HCT116 (cell line): ENCODE measurements around the gene LRP1B. TPM values are rescaled to one million over a fixed set of nuclear protein-coding genes. Genes with fewer than 3 reads are reported as not detected.

Experiments used
- ATAC-seq: fragments of 200-7000 bp; cut with Tn5 transposase; 2 replicates; pipeline ENCODE4 v1.9.1; 2020; ENCODE audit warnings: mild to moderate bottlenecking, moderate library complexity
- BruUV-seq: library from RNA; stranded (reverse); fragments of 400-500 nt; replicated peaks from 2 replicates; lab custom pipeline; 2021; lab: Mats Ljungman, UMichigan
- CTCF ChIA-PET: fragments of 300-600 bp; sonication (Branson Sonifier 250); formaldehyde crosslinking; loops from one replicate; lab custom pipeline; 2021; ENCODE audit warnings: antibody characterized with exemption; lab: Charles Lee
- POLR2A ChIA-PET: fragments of 300-600, 350-600 bp; sonication (Branson Sonifier 250); formaldehyde crosslinking; loops from one replicate; lab custom pipeline; 2021; ENCODE audit warnings: antibody characterized with exemption; lab: Charles Lee
- RAD21 ChIA-PET, 2 experiments: fragments of 300-600 bp; sonication (Branson Sonifier 250); formaldehyde crosslinking; loops; one replicate each; lab custom pipeline; 2023; ENCODE audit warnings: low total read pairs in 2 of 2; ENCODE audit not compliant: uncharacterized antibody in 2 of 2, unreplicated experiment in 2 of 2, low non-redundant PET in 1 of 2; lab: Charles Lee
- DNase-seq: peaks from one replicate; pipeline ENCODE4 v3.0.0-alpha.2; 2010; ENCODE audit warnings: low read depth, low spot score
- H2AFZ ChIP-seq: fragments of 200-600 bp; shearing (Covaris generic), sonication (generic); 2 replicates; pipeline ENCODE4 v1.6.1; 2017; ENCODE audit warnings: low read depth, mixed run types, mixed read lengths, antibody characterized with exemption, low read length; ENCODE audit not compliant: poor library complexity, severe bottlenecking
- H3K27ac ChIP-seq: 2 replicates; pipeline ENCODE4 v1.5.1; 2012; ENCODE audit warnings: low read depth, low read length
- H3K27me3 ChIP-seq: fragments of 200-600 bp; sonication (generic); 2 replicates; pipeline ENCODE4 v1.6.1; 2016; ENCODE audit warnings: mixed run types, low read length, mixed read lengths; ENCODE audit not compliant: insufficient read depth
- H3K36me3 ChIP-seq, 2 experiments: fragments of 200-500 bp in 1 of 2; fragments of 200-600 bp in 1 of 2; sonication (Bioruptor generic) in 1 of 2; sonication (generic) in 1 of 2; 2 replicates each; pipeline versions ENCODE4 v1.5.1 to v1.6.1; 2014 to 2016; ENCODE audit warnings: low read length in 2 of 2, inconsistent platforms in 1 of 2, mixed read lengths in 1 of 2, mixed run types in 1 of 2; ENCODE audit not compliant: insufficient read depth in 2 of 2, control insufficient read depth in 1 of 2
- H3K4me1 ChIP-seq, 2 experiments: fragments of 200-600 bp in 1 of 2; sonication (generic) in 1 of 2; 2 replicates each; pipeline versions ENCODE4 v1.5.1 to v1.6.1; 2012 to 2017; ENCODE audit warnings: low read length in 2 of 2, inconsistent platforms in 1 of 2, mild to moderate bottlenecking in 1 of 2, mixed read lengths in 1 of 2, mixed run types in 1 of 2, moderate library complexity in 1 of 2; ENCODE audit not compliant: insufficient read depth in 2 of 2, control insufficient read depth in 1 of 2
- H3K4me2 ChIP-seq: fragments of 200-600 bp; sonication (generic); 2 replicates; pipeline ENCODE4 v1.6.1; 2017; ENCODE audit warnings: mixed run types, low read length, mixed read lengths
- H3K4me3 ChIP-seq, 2 experiments: fragments of 200-600 bp in 1 of 2; sonication (generic) in 1 of 2; replicated peaks in 1 of 2; 2 replicates each; pipeline ENCODE4 v1.5.1; 2011 to 2016; ENCODE audit warnings: low read length in 2 of 2, control low read depth in 1 of 2, low read depth in 1 of 2, mild to moderate bottlenecking in 1 of 2, mixed read lengths in 1 of 2, mixed run types in 1 of 2
- H3K79me2 ChIP-seq: fragments of 200-600 bp; sonication (generic); 2 replicates; pipeline ENCODE4 v1.6.1; 2017; ENCODE audit warnings: mild to moderate bottlenecking, mixed run types, low read length, moderate library complexity, mixed read lengths; ENCODE audit not compliant: insufficient read depth
- H3K9ac ChIP-seq: fragments of 200-600 bp; sonication (generic); 2 replicates; pipeline ENCODE4 v1.6.1; 2016; ENCODE audit warnings: low read length, mixed read lengths
- H3K9me2 ChIP-seq: fragments of 200-600 bp; sonication (generic), shearing (Covaris generic); 2 replicates; pipeline ENCODE4 v1.6.1; 2017; ENCODE audit warnings: mixed run types, mild to moderate bottlenecking, moderate library complexity; ENCODE audit not compliant: insufficient read depth
- H3K9me3 ChIP-seq, 2 experiments: fragments of 200-500 bp in 1 of 2; fragments of 200-600 bp in 1 of 2; sonication (Bioruptor generic) in 1 of 2; sonication (generic) in 1 of 2; 2 replicates each; pipeline ENCODE4 v1.6.1; 2014 to 2017; ENCODE audit warnings: low read length in 2 of 2, mixed read lengths in 2 of 2, inconsistent platforms in 1 of 2, low read depth in 1 of 2, mild to moderate bottlenecking in 1 of 2, mixed run types in 1 of 2, moderate library complexity in 1 of 2; ENCODE audit not compliant: control insufficient read depth in 1 of 2, insufficient read depth in 1 of 2
- H4K20me1 ChIP-seq: fragments of 200-600 bp; sonication (generic), shearing (Covaris generic); 2 replicates; pipeline ENCODE4 v1.6.1; 2017; ENCODE audit warnings: mixed run types, mild to moderate bottlenecking, moderate library complexity; ENCODE audit not compliant: insufficient read depth
- EGR1 ChIP-seq: IDR thresholded peaks from 2 replicates; pipeline ENCODE4 v1.6.1; 2012; ENCODE audit warnings: low read depth
- EZH2 ChIP-seq: fragments of 200-600 bp; sonication (generic); IDR thresholded peaks from 2 replicates; pipeline ENCODE4 v1.6.1; 2017; ENCODE audit warnings: antibody characterized with exemption, mixed run types
- EZH2phosphoT487 ChIP-seq: fragments of 200-600 bp; IDR thresholded peaks from 2 replicates; pipeline ENCODE4 v1.6.1; 2018; ENCODE audit warnings: antibody characterized with exemption, borderline replicate concordance
- POLR2A ChIP-seq: IDR thresholded peaks from 2 replicates; pipeline ENCODE4 v1.7.0; 2011; ENCODE audit warnings: borderline replicate concordance; ENCODE audit not compliant: insufficient read depth, insufficient read length; ENCODE audit errors: extremely low read depth
- SIN3A ChIP-seq: IDR thresholded peaks from 2 replicates; pipeline ENCODE4 v1.6.1; 2012; ENCODE audit warnings: low read depth
- SP1 ChIP-seq: IDR thresholded peaks from 2 replicates; pipeline ENCODE4 v1.6.1; 2012; ENCODE audit warnings: low read depth
- SRF ChIP-seq: IDR thresholded peaks from 2 replicates; pipeline ENCODE4 v1.6.1; 2012; ENCODE audit warnings: low read depth
- TCF7L2 ChIP-seq: IDR thresholded peaks from 2 replicates; pipeline ENCODE4 v1.7.0; 2011; ENCODE audit warnings: borderline replicate concordance, inconsistent platforms; ENCODE audit not compliant: insufficient read depth, insufficient read length; ENCODE audit errors: extremely low read depth
- YY1 ChIP-seq: IDR thresholded peaks from 2 replicates; pipeline ENCODE4 v1.6.1; 2011; ENCODE audit warnings: low read length, low read depth, moderate library complexity, mild to moderate bottlenecking; ENCODE audit not compliant: insufficient replicate concordance; ENCODE audit errors: extremely low read depth
- intact Hi-C: fragments of 100-400 bp; cut with micrococcal nuclease; formaldehyde crosslinking; loops from 2 replicates; pipeline ENCODE4 v1.10.0; 2022
- total RNA-seq: library from RNA; stranded (reverse); gene quantifications from one replicate; pipeline ENCODE4 v1.2.1, GENCODE V29; 2021; ENCODE audit not compliant: unreplicated experiment
- TF ChIP-seq, protein P1 (sequence below), 3 experiments: fragments of 200-600 bp in 1 of 3; sonication (generic) in 1 of 3; IDR thresholded peaks in 2 of 3; conservative IDR thresholded peaks in 1 of 3; 2 replicates each; pipeline ENCODE4 v1.5.1; 2012 to 2017; ENCODE audit warnings: low read depth in 2 of 3, low read length in 2 of 3, antibody characterized with exemption in 1 of 3, borderline replicate concordance in 1 of 3, control low read depth in 1 of 3, mild to moderate bottlenecking in 1 of 3, mixed read lengths in 1 of 3, mixed run types in 1 of 3, moderate library complexity in 1 of 3; ENCODE audit not compliant: insufficient read depth in 1 of 3
- TF ChIP-seq, protein P2 (sequence below): IDR thresholded peaks from 2 replicates; pipeline ENCODE4 v1.6.1; 2011; ENCODE audit warnings: mild to moderate bottlenecking, low read length, moderate library complexity; ENCODE audit not compliant: insufficient replicate concordance; ENCODE audit errors: extremely low read depth

The LRP1B gene
- total RNA-seq, 1 experiment from 2014 or later: 0.34 TPM

DNA sequence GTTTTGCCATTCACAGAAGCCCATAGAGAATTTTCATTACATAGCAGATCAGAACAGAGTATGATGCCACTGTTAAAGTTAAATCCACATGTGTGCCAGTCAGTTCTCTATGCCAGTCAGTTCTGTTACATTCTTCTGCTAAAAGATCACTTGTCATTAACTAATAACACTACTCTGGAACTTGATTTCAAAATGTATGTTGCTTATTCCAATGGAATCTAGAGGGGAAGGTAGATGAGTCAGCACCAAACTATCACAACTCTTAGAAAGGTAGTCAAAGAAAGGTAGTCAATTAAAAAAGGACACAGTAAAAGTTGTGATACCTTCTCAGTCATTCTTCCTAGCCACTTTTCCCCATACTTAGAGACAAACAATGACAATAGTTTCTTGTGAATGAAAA, 1214.4 kb downstream of the LRP1B start:
- no peak for DNase-seq
- TF ChIP-seq EZH2phosphoT487: no peak
- no peak for TF ChIP-seq SP1
- TF ChIP-seq, protein P1, sequence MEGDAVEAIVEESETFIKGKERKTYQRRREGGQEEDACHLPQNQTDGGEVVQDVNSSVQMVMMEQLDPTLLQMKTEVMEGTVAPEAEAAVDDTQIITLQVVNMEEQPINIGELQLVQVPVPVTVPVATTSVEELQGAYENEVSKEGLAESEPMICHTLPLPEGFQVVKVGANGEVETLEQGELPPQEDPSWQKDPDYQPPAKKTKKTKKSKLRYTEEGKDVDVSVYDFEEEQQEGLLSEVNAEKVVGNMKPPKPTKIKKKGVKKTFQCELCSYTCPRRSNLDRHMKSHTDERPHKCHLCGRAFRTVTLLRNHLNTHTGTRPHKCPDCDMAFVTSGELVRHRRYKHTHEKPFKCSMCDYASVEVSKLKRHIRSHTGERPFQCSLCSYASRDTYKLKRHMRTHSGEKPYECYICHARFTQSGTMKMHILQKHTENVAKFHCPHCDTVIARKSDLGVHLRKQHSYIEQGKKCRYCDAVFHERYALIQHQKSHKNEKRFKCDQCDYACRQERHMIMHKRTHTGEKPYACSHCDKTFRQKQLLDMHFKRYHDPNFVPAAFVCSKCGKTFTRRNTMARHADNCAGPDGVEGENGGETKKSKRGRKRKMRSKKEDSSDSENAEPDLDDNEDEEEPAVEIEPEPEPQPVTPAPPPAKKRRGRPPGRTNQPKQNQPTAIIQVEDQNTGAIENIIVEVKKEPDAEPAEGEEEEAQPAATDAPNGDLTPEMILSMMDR (IDR thresholded peaks at IDR 0.05 in 2 of 3, conservative IDR thresholded peaks at IDR 0.05 in 1 of 3; ENCODE audit: borderline replicate concordance in 1 of 3, insufficient read depth in 1 of 3, low read depth in 2 of 3, low read length in 2 of 3): no peak
- TF ChIP-seq EGR1: no peak
- Histone ChIP-seq H4K20me1 (no peaks in the 10 kb centered on the region), H3K4me1 (no peaks in the 10 kb centered on the region), H3K4me2 (no peak overlapping the region), H3K79me2 (no peaks in the 10 kb centered on the region), H3K27me3 (no peaks in the 10 kb centered on the region), H3K27ac (no peak overlapping the region), H2AFZ (peak overlapping the region; percentile 19), H3K9ac (no peak overlapping the region), H3K4me3 (no peak overlapping the region), H3K9me3 (no peaks in the 10 kb centered on the region), H3K9me2 (no peaks in the 10 kb centered on the region), H3K36me3 (no peaks in the 10 kb centered on the region)
- intact Hi-C loops: no loop called here
- RAD21 ChIA-PET: no interaction called here
- no peak for ATAC-seq
- POLR2A ChIA-PET: no interaction called here
- CTCF ChIA-PET: no interaction called here
- BruUV-seq: no TSS peak

DNA sequence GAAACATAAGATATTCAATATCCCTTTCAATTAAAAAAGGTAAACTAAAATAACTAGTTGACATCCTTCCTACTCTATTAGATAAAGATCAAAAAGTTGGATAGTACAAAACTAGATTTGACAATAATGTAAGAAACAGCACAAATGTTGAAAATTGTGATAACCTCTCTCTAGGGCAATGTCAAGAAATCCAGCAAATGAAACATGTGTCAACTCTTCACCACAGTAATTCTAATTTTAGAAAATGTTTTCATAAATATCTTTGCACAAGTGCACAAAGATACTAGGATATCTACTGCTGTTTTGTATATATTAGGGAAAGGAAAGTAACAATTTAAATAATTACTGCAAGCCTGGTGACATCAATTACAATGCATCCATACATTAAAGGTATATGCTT, 1220.1 kb downstream of the LRP1B start:
- Histone ChIP-seq H3K9me3 (no peaks in the 10 kb centered on the region), H3K4me1 (no peaks in the 10 kb centered on the region), H3K36me3 (no peaks in the 10 kb centered on the region), H3K4me2 (no peak overlapping the region), H3K9me2 (no peaks in the 10 kb centered on the region), H3K79me2 (no peaks in the 10 kb centered on the region), H2AFZ (no peak overlapping the region), H3K4me3 (no peak overlapping the region), H3K27me3 (no peaks in the 10 kb centered on the region), H4K20me1 (no peaks in the 10 kb centered on the region), H3K9ac (no peak overlapping the region), H3K27ac (no peak overlapping the region)
- intact Hi-C loops: no loop called here
- ChIA-PET POLR2A (no interaction called here), CTCF (no interaction called here), RAD21 (no interaction called here)
- no TSS peak for BruUV-seq
- TF ChIP-seq EZH2phosphoT487: no peak
- no peak for TF ChIP-seq YY1
- TF ChIP-seq TCF7L2: no peak
- TF ChIP-seq POLR2A: no peak
- TF ChIP-seq EZH2: no peak
- TF ChIP-seq, protein P2, sequence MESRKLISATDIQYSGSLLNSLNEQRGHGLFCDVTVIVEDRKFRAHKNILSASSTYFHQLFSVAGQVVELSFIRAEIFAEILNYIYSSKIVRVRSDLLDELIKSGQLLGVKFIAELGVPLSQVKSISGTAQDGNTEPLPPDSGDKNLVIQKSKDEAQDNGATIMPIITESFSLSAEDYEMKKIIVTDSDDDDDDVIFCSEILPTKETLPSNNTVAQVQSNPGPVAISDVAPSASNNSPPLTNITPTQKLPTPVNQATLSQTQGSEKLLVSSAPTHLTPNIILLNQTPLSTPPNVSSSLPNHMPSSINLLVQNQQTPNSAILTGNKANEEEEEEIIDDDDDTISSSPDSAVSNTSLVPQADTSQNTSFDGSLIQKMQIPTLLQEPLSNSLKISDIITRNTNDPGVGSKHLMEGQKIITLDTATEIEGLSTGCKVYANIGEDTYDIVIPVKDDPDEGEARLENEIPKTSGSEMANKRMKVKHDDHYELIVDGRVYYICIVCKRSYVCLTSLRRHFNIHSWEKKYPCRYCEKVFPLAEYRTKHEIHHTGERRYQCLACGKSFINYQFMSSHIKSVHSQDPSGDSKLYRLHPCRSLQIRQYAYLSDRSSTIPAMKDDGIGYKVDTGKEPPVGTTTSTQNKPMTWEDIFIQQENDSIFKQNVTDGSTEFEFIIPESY: no peak
- TF ChIP-seq SRF: no peak
- no peak for TF ChIP-seq SIN3A
- ATAC-seq: no peak
- DNase-seq: no peak
